SK-N-SH (cell line): ENCODE measurements around the gene RAVER2. TPM values are rescaled to one million over a fixed set of nuclear protein-coding genes. Genes with fewer than 3 reads are reported as not detected.

ENCODE experiments used
- CTCF ChIA-PET: fragments of 300-600, 350-600 bp; formaldehyde crosslinking; extraction: SDS; loops from one replicate; lab custom pipeline; 2021; lab: Yijun Ruan, JAX
- POLR2A ChIA-PET: fragments of 350-600 bp; sonication (Branson Sonifier 250); formaldehyde crosslinking; extraction: SDS; loops from one replicate; lab custom pipeline; 2020; ENCODE audit warnings: antibody characterized with exemption, inconsistent platforms; lab: Yijun Ruan, JAX
- DNase-seq: peaks from one replicate; pipeline ENCODE4 v3.0.0; 2012
- H2AFZ ChIP-seq: fragments of 200-600 bp; sonication (generic); 2 replicates; pipeline ENCODE4 v1.8.1; 2016; ENCODE audit warnings: antibody characterized with exemption, mild to moderate bottlenecking, low read depth
- H3F3A ChIP-seq: fragments of 200-600 bp; sonication (generic); replicated peaks from 2 replicates; pipeline ENCODE3; 2016; ENCODE audit warnings: antibody characterized with exemption, mild to moderate bottlenecking; ENCODE audit not compliant: insufficient read depth
- H3K27ac ChIP-seq, 2 experiments: fragments of 200-500 bp in 1 of 2; fragments of 200-600 bp in 1 of 2; sonication (Bioruptor generic) in 1 of 2; sonication (generic), shearing (Covaris generic) in 1 of 2; 2 replicates each; pipeline versions ENCODE4 v1.5.1 to v1.6.1; 2014 to 2016; ENCODE audit warnings: low read depth in 2 of 2, inconsistent platforms in 1 of 2, low read length in 1 of 2, mild to moderate bottlenecking in 1 of 2, mixed read lengths in 1 of 2
- H3K27me3 ChIP-seq: fragments of 200-600 bp; sonication (generic), shearing (Covaris generic); 2 replicates; pipeline ENCODE4 v1.6.1; 2016; ENCODE audit warnings: mixed run types; ENCODE audit not compliant: insufficient read depth
- H3K36me3 ChIP-seq, 2 experiments: fragments of 200-500 bp in 1 of 2; fragments of 200-600 bp in 1 of 2; sonication (Bioruptor generic) in 1 of 2; sonication (generic) in 1 of 2; replicated peaks in 1 of 2; 2 replicates each; pipeline versions ENCODE3 to v1.5.1; 2014 to 2016; ENCODE audit warnings: low read length in 1 of 2, mild to moderate bottlenecking in 1 of 2; ENCODE audit not compliant: insufficient read depth in 2 of 2, control insufficient read depth in 1 of 2
- H3K4me1 ChIP-seq, 2 experiments: fragments of 200-500 bp in 1 of 2; fragments of 200-600 bp in 1 of 2; sonication (Bioruptor generic) in 1 of 2; sonication (generic), shearing (Covaris generic) in 1 of 2; 2 replicates each; pipeline versions ENCODE4 v1.5.1 to v1.6.1; 2014 to 2016; ENCODE audit warnings: low read depth in 1 of 2, low read length in 1 of 2, mixed run types in 1 of 2; ENCODE audit not compliant: insufficient read depth in 2 of 2, control insufficient read depth in 1 of 2
- H3K4me2 ChIP-seq: fragments of 200-600 bp; sonication (generic), shearing (Covaris generic); 2 replicates; pipeline ENCODE4 v1.6.1; 2017; ENCODE audit warnings: mixed run types
- H3K4me3 ChIP-seq, 2 experiments: fragments of 200-500 bp in 1 of 2; fragments of 200-600 bp in 1 of 2; sonication (Bioruptor generic) in 1 of 2; sonication (generic), shearing (Covaris generic) in 1 of 2; 2 replicates each; pipeline versions ENCODE4 v1.5.1 to v1.8.1; 2014 to 2016; ENCODE audit warnings: low read depth in 2 of 2, inconsistent platforms in 1 of 2, low read length in 1 of 2, mild to moderate bottlenecking in 1 of 2, mixed read lengths in 1 of 2, moderate library complexity in 1 of 2
- H3K79me2 ChIP-seq: fragments of 200-600 bp; sonication (generic); 2 replicates; pipeline ENCODE4 v1.8.1; 2017; ENCODE audit warnings: mild to moderate bottlenecking; ENCODE audit not compliant: insufficient read depth
- H3K9ac ChIP-seq: fragments of 200-600 bp; sonication (generic); 2 replicates; pipeline ENCODE4 v1.6.1; 2017; ENCODE audit warnings: mixed run types
- H3K9me2 ChIP-seq: fragments of 200-600 bp; sonication (generic); 2 replicates; pipeline ENCODE4 v1.6.1; 2017; ENCODE audit warnings: mixed run types
- H3K9me3 ChIP-seq: fragments of 200-600 bp; sonication (generic); 2 replicates; pipeline ENCODE4 v1.6.1; 2017; ENCODE audit warnings: mixed run types, mild to moderate bottlenecking, moderate library complexity
- H4K20me1 ChIP-seq: fragments of 200-600 bp; sonication (generic); 2 replicates; pipeline ENCODE4 v1.6.1; 2017; ENCODE audit warnings: mild to moderate bottlenecking, mixed run types; ENCODE audit not compliant: insufficient read depth
- CTCF ChIP-seq: fragments of 200-600 bp; sonication (generic); IDR thresholded peaks from 2 replicates; pipeline ENCODE4 v1.6.1; 2017; ENCODE audit warnings: antibody characterized with exemption, mild to moderate bottlenecking, moderate library complexity
- FOSL2 ChIP-seq: IDR thresholded peaks from 2 replicates; pipeline ENCODE4 v1.4.0; 2012; ENCODE audit warnings: low read depth, mild to moderate bottlenecking, moderate library complexity, borderline replicate concordance
- GATA2 ChIP-seq: sonication (generic); formaldehyde crosslinking; IDR thresholded peaks from 2 replicates; pipeline ENCODE4 v1.5.0; 2020; ENCODE audit warnings: mild to moderate bottlenecking, missing genetic modification reagents
- JUND ChIP-seq: IDR thresholded peaks from 2 replicates; pipeline ENCODE4 v1.4.0; 2012
- MAX ChIP-seq: IDR thresholded peaks from 2 replicates; pipeline ENCODE4 v1.4.0; 2012; ENCODE audit warnings: low read depth
- MEF2A ChIP-seq: IDR thresholded peaks from 2 replicates; pipeline ENCODE4 v1.4.0; 2012; ENCODE audit warnings: low read depth, borderline replicate concordance
- MXI1 ChIP-seq: IDR thresholded peaks from 2 replicates; pipeline ENCODE4 v1.6.1; 2012; ENCODE audit warnings: mild to moderate bottlenecking, low read depth, low read length, improper control_type of control experiment
- NRF1 ChIP-seq: IDR thresholded peaks from 2 replicates; pipeline ENCODE4 v1.6.1; 2012; ENCODE audit warnings: low read depth, mild to moderate bottlenecking, low read length
- POLR2AphosphoS5 ChIP-seq: IDR thresholded peaks from 2 replicates; pipeline ENCODE4 v1.6.1; 2012; ENCODE audit warnings: low read depth, low read length
- RAD21 ChIP-seq: IDR thresholded peaks from 2 replicates; pipeline ENCODE4 v1.6.1; 2012; ENCODE audit warnings: mild to moderate bottlenecking, low read length
- RCOR1 ChIP-seq: fragments of 150-350 bp; IDR thresholded peaks from 2 replicates; pipeline ENCODE4 v1.6.1; 2017; ENCODE audit warnings: antibody characterized with exemption, low read length
- SMC3 ChIP-seq: IDR thresholded peaks from 2 replicates; pipeline ENCODE4 v1.6.1; 2012; ENCODE audit warnings: low read depth, low read length, improper control_type of control experiment
- TAF1 ChIP-seq: IDR thresholded peaks from 2 replicates; pipeline ENCODE4 v1.6.1; 2012; ENCODE audit warnings: low read depth, mild to moderate bottlenecking, low read length, moderate library complexity, borderline replicate concordance
- TEAD4 ChIP-seq: IDR thresholded peaks from 2 replicates; pipeline ENCODE4 v1.4.0; 2012; ENCODE audit warnings: mild to moderate bottlenecking, borderline replicate concordance; ENCODE audit not compliant: insufficient read depth
- YY1 ChIP-seq: IDR thresholded peaks from 2 replicates; pipeline ENCODE4 v1.4.0; 2012; ENCODE audit warnings: low read depth, mild to moderate bottlenecking
- WGBS: methylation state at CpG from one replicate; pipeline ENCODE4 v1.1.6; 2017; ENCODE audit warnings: low lambda C conversion rate; 5-methylcytosine and 5-hydroxymethylcytosine counted together
- polyA plus RNA-seq, 3 experiments: library from polyadenylated mRNA; depleted of rRNA; stranded (reverse); fragments of >200 nt; gene quantifications; 2 replicates each; pipeline ENCODE4 v1.2.3, GENCODE V29; 2012

The RAVER2 gene
- 7.3 and 10.0 TPM in 2 replicates for polyA plus RNA-seq (2012; rRNA removed)
- polyA plus RNA-seq (2012; cell fraction: cytosol; rRNA removed) = 9.7 TPM in 2 replicates
- polyA plus RNA-seq (2012; cell fraction: nucleus; rRNA removed) = 6.1 and 12.7 TPM in 2 replicates

GRCh38 chr1:64744492-64745180 is at the start of gene RAVER2:
TSS of gene RAVER2 (plus strand) at chr1:64745075. CDS start at chr1:64745173, 98 bp downstream.
- Histone ChIP-seq H2AFZ (peak within 1 kb of the TSS; percentile 95), H3K79me2 (0 out of 2 replicates have a peak, but pooled peaks cover 11% of the 10 kb centered on the region)
- 0 out of 2 replicates have a peak, but pooled peaks have one; percentile 39 for TF ChIP-seq NRF1
- peak; percentile 67 for TF ChIP-seq CTCF
- peak; percentile 59; the same call in 1 of the 2 replicates for TF ChIP-seq YY1
- TF ChIP-seq MXI1 = no peak
- TF ChIP-seq TEAD4 = no peak
- TF ChIP-seq MAX = 0 out of 2 replicates have a peak, but pooled peaks have one; percentile 14
- TF ChIP-seq MEF2A = no peak
- TF ChIP-seq RAD21 = peak; percentile 62
- TF ChIP-seq JUND = no peak
- TF ChIP-seq GATA2 (CRISPR knock-in tag) = no peak
- 0 out of 2 replicates have a peak, but pooled peaks have one; percentile 14 for TF ChIP-seq TAF1
- TF ChIP-seq SMC3 = peak; percentile 27
- TF ChIP-seq RCOR1 = 0 out of 2 replicates have a peak, but pooled peaks have one; percentile 34
- peak; percentile 16; the same call in 1 of the 2 replicates for TF ChIP-seq POLR2AphosphoS5
- TF ChIP-seq, all 33 proteins: peak for 9
- ChIA-PET POLR2A (no interaction called here), CTCF (interaction anchor here (0.6 to 2.4 kb wide), 12 partner anchors 13 to 475 kb away, joined by 3 to 8 read pairs (median 3); no protein-coding TSS in a partner anchor)
- no peaks in the 10 kb centered on the region for H3K36me3 ChIP-seq
- H3K9me3 ChIP-seq = no peaks in the 10 kb centered on the region
- no peaks in the 10 kb centered on the region for H3F3A ChIP-seq
- WGBS = 5% methylated on average over 4 of the region's 76 CpGs
- peak within 1 kb of the TSS; percentile 80 to 97 for H3K4me3 ChIP-seq
- H4K20me1 ChIP-seq = no peaks in the 10 kb centered on the region
- peak within 1 kb of the TSS; percentile 38 to 87 for H3K27ac ChIP-seq
- H3K4me2 ChIP-seq = peak within 1 kb of the TSS; percentile 99
- H3K9me2 ChIP-seq = no peaks in the 10 kb centered on the region
- no peaks in the 10 kb centered on the region for H3K27me3 ChIP-seq
- DNase-seq = peak; percentile 93
- peak within 1 kb of the TSS; percentile 77 for H3K9ac ChIP-seq
- H3K4me1 ChIP-seq = peaks cover 0 to 12% of the 10 kb centered on the region in 2 experiments; a peak in 2 of 4 replicates

DNA sequence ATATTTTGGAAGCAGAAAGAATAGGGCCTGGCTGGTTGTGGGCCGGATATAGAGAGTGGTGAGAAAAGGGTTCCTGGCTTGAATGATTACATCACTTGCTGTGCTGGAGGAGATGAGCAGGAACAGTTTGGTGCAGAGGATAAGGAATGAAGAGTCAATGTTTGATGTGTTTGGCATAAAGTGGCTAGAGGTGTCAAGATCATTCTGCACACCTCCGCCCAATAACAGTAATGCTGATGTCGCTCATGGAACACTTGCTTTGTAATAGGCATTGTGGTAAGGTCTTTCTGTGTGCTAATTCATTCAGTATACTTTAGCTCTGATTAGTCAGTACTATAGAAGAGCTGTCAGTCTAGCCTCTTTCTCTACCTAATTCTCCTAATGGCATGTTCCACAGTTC is 48.0 kb upstream of the RAVER2 start:
- no peak for DNase-seq
- Histone ChIP-seq H3K9me2 (no peaks in the 10 kb centered on the region), H3K9ac (no peak overlapping the region), H4K20me1 (no peaks in the 10 kb centered on the region), H3F3A (no peaks in the 10 kb centered on the region), H3K9me3 (no peaks in the 10 kb centered on the region), H3K4me1 (0 out of 4 replicates have a peak, but pooled peaks cover 0 to 4% of the 10 kb centered on the region in 2 experiments)
- TF ChIP-seq MAX = no peak
- TF ChIP-seq FOSL2 = no peak
- no peak for TF ChIP-seq MEF2A
- TF ChIP-seq TAF1 = no peak
- TF ChIP-seq, all 33 proteins: peak for 0
- H3K27ac ChIP-seq = no peak overlapping the region
- no peak overlapping the region for H3K4me3 ChIP-seq
- POLR2A ChIA-PET = no interaction called here
- no peaks in the 10 kb centered on the region for H3K27me3 ChIP-seq
- CTCF ChIA-PET = no interaction called here
- 92% methylated on average over 3 of the region's 3 CpGs for whole genome bisulfite sequencing
- H3K79me2 ChIP-seq = no peaks in the 10 kb centered on the region
- H2AFZ ChIP-seq = no peak overlapping the region
- no peak overlapping the region for H3K4me2 ChIP-seq
- H3K36me3 ChIP-seq = peaks cover 0 to 12% of the 10 kb centered on the region in 2 experiments
